Fibroblast of mammary gland (primary cell): Measurements from ENCODE around the gene PDRG1.

Experiments
- DNase-seq: peaks from one replicate; pipeline ENCODE4 v3.0.0-alpha.2; 2010; ENCODE audit warnings: low read depth
- H3K4me3 ChIP-seq: 2 replicates; pipeline ENCODE4 v1.5.1; 2011; ENCODE audit warnings: low read depth, mild to moderate bottlenecking, low read length, moderate library complexity; ENCODE audit not compliant: control insufficient read depth
- TF ChIP-seq, protein P1 (sequence below): conservative IDR thresholded peaks from 2 replicates; pipeline ENCODE4 v1.5.1; 2011; ENCODE audit warnings: low read depth, low read length, inconsistent platforms; ENCODE audit not compliant: control insufficient read depth, insufficient read depth

PDRG1 gene

DNA sequence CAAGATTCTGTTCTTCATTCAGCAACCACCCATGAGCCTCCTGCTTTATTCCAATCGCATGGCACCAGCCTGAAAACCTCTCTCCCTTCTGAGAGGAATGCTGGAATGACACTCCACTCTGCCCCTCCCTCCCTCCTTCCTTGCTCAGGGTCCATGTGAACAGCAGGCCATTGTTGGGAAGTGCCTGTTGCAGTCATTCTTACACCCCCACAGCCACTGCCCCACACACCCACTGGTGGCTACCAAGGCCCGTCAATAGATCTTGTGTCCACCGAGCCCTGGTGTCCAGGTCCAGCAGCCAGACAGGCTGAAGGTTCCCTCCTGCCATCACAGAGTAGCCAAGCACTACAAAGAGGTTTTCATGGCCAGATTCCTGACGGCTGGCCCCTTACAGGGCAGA lies 6.5 kb downstream of the PDRG1 start:
- TF ChIP-seq, protein P1, sequence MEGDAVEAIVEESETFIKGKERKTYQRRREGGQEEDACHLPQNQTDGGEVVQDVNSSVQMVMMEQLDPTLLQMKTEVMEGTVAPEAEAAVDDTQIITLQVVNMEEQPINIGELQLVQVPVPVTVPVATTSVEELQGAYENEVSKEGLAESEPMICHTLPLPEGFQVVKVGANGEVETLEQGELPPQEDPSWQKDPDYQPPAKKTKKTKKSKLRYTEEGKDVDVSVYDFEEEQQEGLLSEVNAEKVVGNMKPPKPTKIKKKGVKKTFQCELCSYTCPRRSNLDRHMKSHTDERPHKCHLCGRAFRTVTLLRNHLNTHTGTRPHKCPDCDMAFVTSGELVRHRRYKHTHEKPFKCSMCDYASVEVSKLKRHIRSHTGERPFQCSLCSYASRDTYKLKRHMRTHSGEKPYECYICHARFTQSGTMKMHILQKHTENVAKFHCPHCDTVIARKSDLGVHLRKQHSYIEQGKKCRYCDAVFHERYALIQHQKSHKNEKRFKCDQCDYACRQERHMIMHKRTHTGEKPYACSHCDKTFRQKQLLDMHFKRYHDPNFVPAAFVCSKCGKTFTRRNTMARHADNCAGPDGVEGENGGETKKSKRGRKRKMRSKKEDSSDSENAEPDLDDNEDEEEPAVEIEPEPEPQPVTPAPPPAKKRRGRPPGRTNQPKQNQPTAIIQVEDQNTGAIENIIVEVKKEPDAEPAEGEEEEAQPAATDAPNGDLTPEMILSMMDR = no peak
- no peak for DNase-seq
- H3K4me3 ChIP-seq = no peak overlapping the region

DNA sequence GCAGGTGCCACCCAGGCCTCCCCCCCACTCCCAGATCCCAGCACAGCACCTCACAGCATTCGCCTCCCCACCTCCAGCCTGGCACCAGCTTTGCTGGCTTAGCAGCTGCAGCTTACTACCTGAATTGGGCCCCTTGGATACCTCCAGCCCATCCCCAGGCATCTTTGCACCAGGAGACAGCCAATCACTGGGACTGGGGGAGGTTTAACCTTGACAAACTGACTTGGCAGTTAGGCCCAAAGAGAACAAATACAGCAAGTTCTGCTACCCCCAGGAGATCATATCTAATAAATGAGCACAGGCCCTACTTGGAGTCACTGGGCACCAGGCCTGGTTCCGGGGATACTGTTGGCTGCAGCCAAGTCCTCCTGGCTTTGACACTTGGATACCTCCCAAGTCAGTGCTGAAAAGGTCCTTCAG lies 8.8 kb downstream of the PDRG1 start:
- DNase-seq = no peak
- TF ChIP-seq, protein P1 = no peak
- H3K4me3 ChIP-seq = no peak overlapping the region

DNA sequence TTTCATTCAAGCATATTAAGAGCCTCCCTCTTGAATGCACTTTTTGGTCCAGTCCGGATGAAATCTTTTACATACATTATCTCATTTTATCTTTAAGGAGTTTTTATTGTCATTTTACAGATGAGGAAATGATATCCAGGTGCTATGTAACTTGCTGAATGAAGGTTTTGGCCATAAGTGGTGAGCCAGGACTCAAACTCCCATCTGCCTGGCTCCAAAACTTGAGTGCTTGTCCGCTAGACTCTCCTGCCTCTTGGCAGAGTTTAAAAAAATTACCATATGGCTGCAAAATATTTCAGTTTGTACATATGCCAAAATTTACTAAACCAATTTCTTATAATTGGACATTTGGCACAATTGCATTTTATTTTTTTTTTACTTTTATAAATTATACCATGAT lies 12.2 kb downstream of the PDRG1 start:
- DNase-seq = no peak
- TF ChIP-seq, protein P1 = no peak

DNA sequence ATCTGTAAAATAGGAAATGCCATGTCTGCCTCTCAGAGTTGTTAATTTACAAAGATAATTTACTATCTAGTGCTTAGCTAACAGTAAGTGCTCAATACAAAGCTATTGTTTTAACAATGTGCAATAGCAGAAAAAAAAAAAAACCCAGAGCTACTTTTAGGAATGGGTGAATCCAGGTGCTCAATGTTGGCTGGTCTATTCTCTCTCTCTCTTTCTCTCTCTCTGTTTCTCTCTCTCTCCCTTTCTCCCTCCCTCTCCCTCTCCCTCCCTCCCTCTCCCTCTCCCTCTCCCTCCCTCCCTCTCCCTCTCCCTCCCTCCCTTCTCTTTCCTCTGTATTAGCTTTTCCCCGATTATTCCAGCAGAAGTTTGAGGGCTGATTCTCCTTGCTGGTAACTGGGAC lies 14.0 kb downstream of the PDRG1 start:
- no peak overlapping the region for H3K4me3 ChIP-seq
- TF ChIP-seq, protein P1 = no peak
- DNase-seq = no peak

More for the DNA sequence above, 12.2 kb downstream of the PDRG1 start:
- H3K4me3 ChIP-seq = no peak overlapping the region

GRCh38 chr20:31936420-31936819 lies 15.4 kb downstream of the PDRG1 start:
- DNase-seq = no peak
- no peak overlapping the region for H3K4me3 ChIP-seq
- TF ChIP-seq, protein P1 = no peak

DNA sequence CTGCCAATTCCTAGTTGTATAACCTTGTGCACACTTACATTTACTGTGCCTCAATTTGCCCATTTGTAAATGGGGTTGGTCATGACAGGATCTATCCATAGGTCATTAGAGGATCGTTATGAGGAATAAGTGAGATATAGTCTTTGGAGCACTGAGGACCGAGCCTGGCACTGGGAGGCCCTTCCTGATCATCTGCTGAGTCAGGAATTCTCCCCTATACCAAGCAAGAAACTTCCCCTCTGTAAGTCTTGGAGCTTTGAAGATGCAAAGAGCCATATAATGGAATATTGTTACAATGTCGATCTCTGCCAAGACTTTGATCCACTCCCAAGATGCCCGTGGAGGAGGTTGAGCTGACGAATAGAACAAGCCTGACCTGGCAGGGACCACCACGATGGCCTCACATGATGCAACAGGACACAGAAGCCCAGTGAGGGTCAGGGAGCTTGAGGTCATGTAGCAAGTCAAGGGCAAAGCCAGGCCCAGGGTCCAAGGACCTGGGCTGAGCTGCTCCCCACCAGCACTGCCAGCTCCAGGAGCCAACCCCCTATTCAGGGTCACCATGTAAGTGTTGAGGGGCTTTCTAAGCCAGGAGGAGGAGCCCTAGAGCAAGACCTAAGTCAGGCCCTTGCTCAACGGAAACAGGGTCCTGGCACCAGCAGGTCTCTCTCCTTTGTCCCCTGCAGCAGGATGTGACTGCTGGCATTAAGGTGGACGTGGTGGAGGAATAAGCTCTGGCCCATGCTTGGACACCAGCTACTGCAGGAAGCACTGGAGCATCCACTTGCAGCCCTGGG lies 16.7 kb downstream of the PDRG1 start:
- TF ChIP-seq, protein P1 = no peak
- no peak for DNase-seq
- no peak overlapping the region for H3K4me3 ChIP-seq

DNA sequence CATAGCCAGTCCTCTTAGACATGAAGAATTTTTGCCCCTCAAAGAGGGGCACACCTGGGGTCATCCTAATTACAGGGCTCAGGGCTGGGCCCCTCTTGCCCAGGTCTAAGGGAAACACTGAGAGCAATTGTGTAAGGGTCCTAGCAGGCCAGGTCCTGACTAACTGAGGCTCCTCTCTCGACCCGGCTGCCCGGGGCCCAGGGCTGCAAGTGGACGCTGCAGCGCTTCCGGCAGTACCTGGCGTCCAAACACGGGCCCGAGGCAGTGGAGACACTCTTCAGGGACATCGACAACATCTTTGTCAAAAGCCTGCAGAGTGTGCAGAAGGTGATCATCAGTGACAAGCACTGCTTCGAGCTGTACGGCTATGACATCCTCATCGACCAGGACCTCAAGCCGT lies 17.4 kb downstream of the PDRG1 start:
- TF ChIP-seq, protein P1 = no peak
- DNase-seq = no peak
- H3K4me3 ChIP-seq = no peak overlapping the region
